Nephron progenitor cell (in vitro differentiated cells): Measurements from ENCODE around the gene ADARB2.

Experiments
- DNase-seq: peaks from one replicate; pipeline ENCODE4 v3.0.0; 2021
- H3K27ac Mint-ChIP-seq: 2 replicates; pipeline ENCODE4 v1.8.0; 2021; ENCODE audit warnings: mild to moderate bottlenecking, moderate library complexity, mixed read lengths
- H3K27me3 Mint-ChIP-seq: 2 replicates; pipeline ENCODE4 v1.8.0; 2021; ENCODE audit warnings: mild to moderate bottlenecking, low read depth, mixed read lengths; ENCODE audit not compliant: poor library complexity
- H3K36me3 Mint-ChIP-seq: 2 replicates; pipeline ENCODE4 v1.8.0; 2021; ENCODE audit warnings: low read depth, mixed read lengths
- H3K4me1 Mint-ChIP-seq: 2 replicates; pipeline ENCODE4 v1.8.0; 2021; ENCODE audit warnings: mixed read lengths
- H3K4me3 Mint-ChIP-seq: 2 replicates; pipeline ENCODE4 v1.8.0; 2021; ENCODE audit warnings: mild to moderate bottlenecking, moderate library complexity, mixed read lengths
- H3K9me3 Mint-ChIP-seq: 2 replicates; pipeline ENCODE4 v1.8.0; 2021; ENCODE audit warnings: mild to moderate bottlenecking, moderate library complexity, mixed read lengths
- TF ChIP-seq, protein P1 (sequence below): fragments of 200-600 bp; sonication (generic); IDR thresholded peaks from 2 replicates; pipeline ENCODE4 v1.5.0; 2021; ENCODE audit warnings: antibody characterized with exemption

The ADARB2 gene

DNA sequence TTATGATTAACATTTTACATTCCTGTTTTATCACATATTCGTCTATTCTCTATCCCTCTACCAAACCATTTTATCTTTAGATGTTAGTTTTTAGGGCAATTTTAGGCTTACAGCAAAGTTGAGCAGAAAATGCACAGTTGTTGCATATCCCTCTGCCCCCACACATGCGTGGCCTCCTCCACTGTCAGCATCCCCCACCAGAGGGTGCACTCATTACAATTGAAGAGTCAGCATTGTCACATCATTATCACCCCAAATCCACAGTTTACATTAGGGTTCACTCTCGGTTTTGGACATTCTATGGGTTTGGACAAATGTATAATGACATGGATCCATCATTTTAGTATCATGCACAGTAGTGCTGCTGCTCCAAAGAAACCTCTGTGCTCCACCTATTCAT lies 594.7 kb downstream of the ADARB2 start:
- DNase-seq: no peak
- TF ChIP-seq, protein P1, sequence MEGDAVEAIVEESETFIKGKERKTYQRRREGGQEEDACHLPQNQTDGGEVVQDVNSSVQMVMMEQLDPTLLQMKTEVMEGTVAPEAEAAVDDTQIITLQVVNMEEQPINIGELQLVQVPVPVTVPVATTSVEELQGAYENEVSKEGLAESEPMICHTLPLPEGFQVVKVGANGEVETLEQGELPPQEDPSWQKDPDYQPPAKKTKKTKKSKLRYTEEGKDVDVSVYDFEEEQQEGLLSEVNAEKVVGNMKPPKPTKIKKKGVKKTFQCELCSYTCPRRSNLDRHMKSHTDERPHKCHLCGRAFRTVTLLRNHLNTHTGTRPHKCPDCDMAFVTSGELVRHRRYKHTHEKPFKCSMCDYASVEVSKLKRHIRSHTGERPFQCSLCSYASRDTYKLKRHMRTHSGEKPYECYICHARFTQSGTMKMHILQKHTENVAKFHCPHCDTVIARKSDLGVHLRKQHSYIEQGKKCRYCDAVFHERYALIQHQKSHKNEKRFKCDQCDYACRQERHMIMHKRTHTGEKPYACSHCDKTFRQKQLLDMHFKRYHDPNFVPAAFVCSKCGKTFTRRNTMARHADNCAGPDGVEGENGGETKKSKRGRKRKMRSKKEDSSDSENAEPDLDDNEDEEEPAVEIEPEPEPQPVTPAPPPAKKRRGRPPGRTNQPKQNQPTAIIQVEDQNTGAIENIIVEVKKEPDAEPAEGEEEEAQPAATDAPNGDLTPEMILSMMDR: no peak
- peaks cover 7% of the 10 kb centered on the region for H3K4me1 Mint-ChIP-seq
- no peak overlapping the region for H3K27ac Mint-ChIP-seq
- H3K4me3 Mint-ChIP-seq: no peak overlapping the region
- H3K27me3 Mint-ChIP-seq: peaks cover 10% of the 10 kb centered on the region
- peaks cover 65% of the 10 kb centered on the region for H3K9me3 Mint-ChIP-seq
- H3K36me3 Mint-ChIP-seq: peaks cover 17% of the 10 kb centered on the region

DNA sequence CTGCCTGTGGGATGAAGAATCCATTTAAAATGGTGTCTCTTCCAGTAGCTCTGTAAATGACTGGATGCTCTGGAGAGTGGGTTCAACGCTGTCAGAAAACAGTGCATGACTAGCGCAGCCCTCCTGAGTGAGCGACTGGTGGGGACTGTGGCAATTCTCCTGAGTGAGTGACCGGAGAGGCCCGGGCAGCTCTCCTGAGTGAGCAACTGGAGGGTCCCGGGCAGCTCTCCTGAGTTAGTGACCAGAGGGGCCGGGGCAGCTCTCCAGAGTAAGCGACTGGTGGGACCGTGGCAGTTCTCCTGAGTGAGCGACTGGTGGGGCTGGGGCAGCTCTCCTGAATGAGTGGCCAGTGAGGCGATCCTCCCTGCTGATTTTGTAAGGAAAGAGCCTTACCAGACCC lies 595.6 kb downstream of the ADARB2 start:
- H3K4me1 Mint-ChIP-seq: peaks cover 11% of the 10 kb centered on the region
- H3K27me3 Mint-ChIP-seq: peaks cover 14% of the 10 kb centered on the region
- TF ChIP-seq, protein P1: no peak

DNA sequence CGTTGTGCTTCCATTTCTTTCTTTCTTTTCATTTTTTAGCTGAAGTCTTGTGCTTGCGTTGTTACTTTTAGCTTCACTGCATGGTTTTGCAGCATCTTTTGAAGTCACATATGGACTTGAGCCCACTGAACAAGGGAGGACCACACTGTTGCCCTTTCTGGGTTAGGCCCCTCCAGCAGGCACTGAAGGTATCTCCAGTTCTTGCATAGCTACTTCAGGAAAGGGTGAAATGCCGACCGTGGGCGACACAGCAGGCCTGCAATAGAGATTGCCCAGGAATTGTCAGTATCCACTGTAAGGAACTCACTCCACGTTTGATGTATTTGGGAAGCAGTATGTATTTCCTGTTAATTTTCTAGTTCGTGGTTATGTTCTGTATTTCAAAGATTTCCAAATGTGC lies 596.1 kb downstream of the ADARB2 start:
- DNase-seq: no peak
- H3K4me3 Mint-ChIP-seq: no peak overlapping the region
- TF ChIP-seq, protein P1: no peak
- peaks cover 14% of the 10 kb centered on the region for H3K27me3 Mint-ChIP-seq
- H3K4me1 Mint-ChIP-seq: peaks cover 11% of the 10 kb centered on the region
- peaks cover 62% of the 10 kb centered on the region for H3K9me3 Mint-ChIP-seq
- peaks cover 11% of the 10 kb centered on the region for H3K36me3 Mint-ChIP-seq
- no peak overlapping the region for H3K27ac Mint-ChIP-seq

More for the DNA sequence above, 595.6 kb downstream of the ADARB2 start:
- no peak for DNase-seq
- Mint-ChIP-seq H3K27ac (no peak overlapping the region), H3K9me3 (peaks cover 67% of the 10 kb centered on the region), H3K36me3 (peaks cover 11% of the 10 kb centered on the region), H3K4me3 (no peak overlapping the region)

DNA sequence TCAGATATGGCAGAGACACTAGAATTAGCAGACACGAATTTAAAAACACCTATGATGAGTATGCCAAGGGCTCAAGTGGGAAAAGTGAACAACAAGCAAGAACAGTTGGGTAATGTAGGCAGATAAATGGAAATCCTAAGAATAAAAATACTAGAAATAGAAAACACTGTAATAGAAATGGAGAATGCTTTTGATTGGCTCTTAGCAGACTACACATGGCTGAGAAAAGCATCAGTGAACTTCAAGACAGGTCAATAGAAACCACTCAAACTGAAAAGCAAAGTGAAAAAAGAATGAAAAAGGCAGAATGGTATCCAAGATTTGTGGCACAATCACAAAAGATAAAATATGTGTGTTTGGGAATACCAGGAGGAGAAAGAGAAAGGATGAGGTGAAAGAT lies 598.8 kb downstream of the ADARB2 start:
- H3K27ac Mint-ChIP-seq: no peak overlapping the region
- no peak overlapping the region for H3K4me3 Mint-ChIP-seq
- H3K9me3 Mint-ChIP-seq: peaks cover 36% of the 10 kb centered on the region
- TF ChIP-seq, protein P1: no peak
- peaks cover 11% of the 10 kb centered on the region for H3K4me1 Mint-ChIP-seq
- H3K27me3 Mint-ChIP-seq: peaks cover 13% of the 10 kb centered on the region
- DNase-seq: no peak
- peaks cover 15% of the 10 kb centered on the region for H3K36me3 Mint-ChIP-seq

DNA sequence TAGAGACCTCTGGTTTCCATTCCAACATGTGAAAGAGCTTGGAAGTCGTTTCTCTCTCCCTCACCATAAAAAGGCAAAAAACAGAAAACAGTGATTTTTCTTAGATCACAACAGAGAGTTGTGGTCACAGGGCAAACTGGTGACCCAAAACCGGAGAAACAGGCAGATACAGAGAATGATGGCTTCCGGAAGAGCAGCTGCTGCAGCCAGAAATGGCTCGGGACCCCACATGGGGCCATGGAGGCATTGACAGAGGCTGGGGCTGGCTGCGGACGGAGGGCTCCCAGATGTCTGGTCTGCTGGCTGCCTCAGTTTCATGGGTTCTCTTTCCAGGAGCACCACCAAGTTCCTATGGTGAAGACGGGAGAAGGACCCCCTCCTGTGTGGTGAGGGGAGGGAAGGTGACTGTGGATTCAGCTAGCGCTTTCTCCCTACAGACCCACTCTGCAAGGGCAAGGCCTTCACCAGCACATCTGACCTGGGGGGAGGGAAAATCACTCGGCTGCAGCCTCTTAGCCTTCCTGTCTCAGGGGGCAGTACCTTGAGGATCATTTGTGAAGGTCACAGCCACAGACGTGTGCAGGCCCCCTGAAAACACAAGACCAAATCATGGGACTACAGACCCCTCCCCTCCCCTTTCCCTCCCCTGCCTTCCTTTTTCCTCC lies 599.7 kb downstream of the ADARB2 start:
- no peak overlapping the region for H3K4me3 Mint-ChIP-seq
- TF ChIP-seq, protein P1: no peak
- H3K27me3 Mint-ChIP-seq: peaks cover 13% of the 10 kb centered on the region
- H3K27ac Mint-ChIP-seq: no peak overlapping the region
- no peak for DNase-seq
- H3K36me3 Mint-ChIP-seq: peaks cover 23% of the 10 kb centered on the region
- H3K9me3 Mint-ChIP-seq: peaks cover 32% of the 10 kb centered on the region
- peaks cover 11% of the 10 kb centered on the region for H3K4me1 Mint-ChIP-seq

DNA sequence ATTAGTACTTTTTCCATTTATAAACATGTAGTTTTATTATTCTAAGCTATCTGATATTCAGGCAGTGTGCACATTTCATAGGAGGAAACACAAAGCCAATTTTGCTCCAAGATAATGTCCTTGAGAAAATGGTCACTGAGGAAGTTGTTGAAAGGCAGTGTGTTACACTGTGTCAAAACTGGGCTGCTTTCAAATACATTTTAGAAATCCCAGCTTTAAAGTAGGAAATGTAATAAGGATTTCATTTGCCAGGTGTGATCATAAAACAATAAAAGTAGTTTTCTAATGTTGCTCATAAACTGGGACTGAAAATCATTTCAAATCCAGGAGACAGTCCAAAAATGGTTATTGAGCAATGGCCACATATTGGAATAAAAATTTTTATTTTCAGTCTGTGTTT lies 601.1 kb downstream of the ADARB2 start:
- TF ChIP-seq, protein P1: no peak
- Mint-ChIP-seq H3K27ac (no peak overlapping the region), H3K4me1 (peaks cover 9% of the 10 kb centered on the region), H3K36me3 (peaks cover 36% of the 10 kb centered on the region), H3K4me3 (no peak overlapping the region), H3K9me3 (peaks cover 35% of the 10 kb centered on the region), H3K27me3 (peaks cover 13% of the 10 kb centered on the region)
- DNase-seq: no peak
